Ovary (tissue), 3 donors: ENCODE data around the gene WARS2.

Experiments
- CTCF ChIP-seq, 3 donors: fragments of 450-650 bp in 2 of 3; fragments of 200-600 bp in 1 of 3; IDR thresholded peaks; one replicate each; pipeline versions ENCODE4 v1.5.1 to v1.8.0; 2016 to 2022; ENCODE audit warnings: antibody characterized with exemption in 3 of 3, mild to moderate bottlenecking in 1 of 3
- EP300 ChIP-seq: sonication (generic); formaldehyde crosslinking; IDR thresholded peaks from one replicate; pipeline ENCODE4 v1.6.1; 2017; ENCODE audit warnings: antibody characterized with exemption
- POLR2A ChIP-seq: fragments of 450-650 bp; IDR thresholded peaks from one replicate; pipeline ENCODE4 v1.6.1; 2017; ENCODE audit warnings: antibody characterized with exemption, mild to moderate bottlenecking, moderate library complexity
- donor health status: DM: no; HTN: no; CAD: no.

GRCh38 chr1:119133987-119134386, 6.5 kb downstream of the WARS2 start:
- TF ChIP-seq EP300 (no peak), CTCF (IDR thresholded peaks at IDR 0.05) (no peak), POLR2A (no peak)
